ENCODE data around the gene RAD23A. TPM values are rescaled to one million over a fixed set of nuclear protein-coding genes. Genes with fewer than 3 reads are reported as not detected.

Gene RAD23A
- total RNA-seq, 1 donor from 2014 or later, result 71.6 TPM

- no peak overlapping the region for H3K27ac Mint-ChIP-seq (ENCODE audit: unreplicated experiment)
- no peak overlapping the region for H3K4me3 Mint-ChIP-seq (ENCODE audit: unreplicated experiment)
- H3K36me3 Mint-ChIP-seq (ENCODE audit: low read depth), result no peaks in the 10 kb centered on the region
- no peaks in the 10 kb centered on the region for H3K27me3 Mint-ChIP-seq (ENCODE audit: low read depth)
- no peak for TF ChIP-seq CTCF (IDR thresholded peaks at IDR 0.05)
- H3K4me1 Mint-ChIP-seq (ENCODE audit: low read depth), result peaks cover 9% of the 10 kb centered on the region
- DNase-seq (ENCODE audit: low spot score), result no peak
- no peaks in the 10 kb centered on the region for H3K9me3 Mint-ChIP-seq (ENCODE audit: low read depth)
Observed at GRCh38 chr19:12987781-12988180, 42.1 kb downstream of the RAD23A start.

DNA sequence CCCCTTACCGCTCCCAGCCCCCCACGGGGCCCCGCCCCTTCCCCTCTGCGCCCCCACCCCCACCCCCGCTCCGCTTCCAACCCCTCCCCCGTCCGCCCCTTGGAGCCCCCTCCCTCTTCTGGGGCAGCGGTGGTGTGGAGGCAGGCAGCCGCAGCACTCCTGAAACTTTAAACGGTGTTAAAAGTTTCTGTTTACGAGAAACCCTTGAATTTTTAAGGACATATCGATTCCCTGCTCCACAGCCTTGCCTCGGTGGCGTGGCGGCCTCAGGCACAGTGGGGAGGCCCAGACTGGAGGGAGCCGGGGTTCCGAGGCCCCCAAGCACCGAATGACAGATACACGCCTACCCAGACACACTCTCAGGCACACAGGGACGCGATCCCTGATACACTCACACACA lies 44.8 kb downstream of the RAD23A start:
- H3K27ac Mint-ChIP-seq (ENCODE audit: unreplicated experiment), result no peak overlapping the region
- H3K9me3 Mint-ChIP-seq (ENCODE audit: low read depth), result no peaks in the 10 kb centered on the region
- no peaks in the 10 kb centered on the region for H3K36me3 Mint-ChIP-seq (ENCODE audit: low read depth)
- H3K4me3 Mint-ChIP-seq (ENCODE audit: unreplicated experiment), result no peak overlapping the region
- no peak for TF ChIP-seq CTCF (IDR thresholded peaks at IDR 0.05)
- no peaks in the 10 kb centered on the region for H3K27me3 Mint-ChIP-seq (ENCODE audit: low read depth)
- DNase-seq (ENCODE audit: low spot score), result no peak
- H3K4me1 Mint-ChIP-seq (ENCODE audit: low read depth), result peaks cover 7% of the 10 kb centered on the region

DNA sequence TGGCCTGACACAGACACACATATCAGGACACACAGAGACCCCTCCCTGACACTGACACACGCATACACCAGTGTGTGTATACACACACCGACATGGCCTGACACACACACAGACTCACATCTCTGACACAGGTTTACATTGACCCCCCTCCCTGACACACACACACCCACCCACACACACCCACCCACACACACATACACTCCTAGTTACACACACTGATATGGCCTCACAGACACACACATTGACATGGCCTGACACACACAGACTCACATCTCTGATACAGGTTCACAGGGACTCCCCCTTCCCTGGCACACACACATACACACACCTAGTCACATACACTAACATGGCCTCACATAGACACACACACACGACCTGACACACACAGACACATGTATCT lies 45.2 kb downstream of the RAD23A start:
- H3K4me3 Mint-ChIP-seq (ENCODE audit: unreplicated experiment), result no peak overlapping the region
- TF ChIP-seq CTCF (IDR thresholded peaks at IDR 0.05), result no peak
- peaks cover 5% of the 10 kb centered on the region for H3K4me1 Mint-ChIP-seq (ENCODE audit: low read depth)
- no peak for DNase-seq (ENCODE audit: low spot score)
- no peaks in the 10 kb centered on the region for H3K36me3 Mint-ChIP-seq (ENCODE audit: low read depth)
- no peaks in the 10 kb centered on the region for H3K27me3 Mint-ChIP-seq (ENCODE audit: low read depth)
- H3K27ac Mint-ChIP-seq (ENCODE audit: unreplicated experiment), result no peak overlapping the region
- H3K9me3 Mint-ChIP-seq (ENCODE audit: low read depth), result no peaks in the 10 kb centered on the region

GRCh38 chr19:12991296-12991695 lies 45.6 kb downstream of the RAD23A start:
- no peak for DNase-seq (ENCODE audit: low spot score)
- Mint-ChIP-seq H3K9me3 (ENCODE audit: low read depth) (no peaks in the 10 kb centered on the region), H3K4me3 (ENCODE audit: unreplicated experiment) (no peak overlapping the region), H3K27me3 (ENCODE audit: low read depth) (no peaks in the 10 kb centered on the region), H3K4me1 (ENCODE audit: low read depth) (peaks cover 7% of the 10 kb centered on the region), H3K27ac (ENCODE audit: unreplicated experiment) (no peak overlapping the region), H3K36me3 (ENCODE audit: low read depth) (no peaks in the 10 kb centered on the region)
- TF ChIP-seq CTCF (IDR thresholded peaks at IDR 0.05), result no peak

GRCh38 chr19:12992729-12993128 lies 47.1 kb downstream of the RAD23A start:
- Mint-ChIP-seq H3K9me3 (ENCODE audit: low read depth) (no peaks in the 10 kb centered on the region), H3K27me3 (ENCODE audit: low read depth) (no peaks in the 10 kb centered on the region), H3K4me1 (ENCODE audit: low read depth) (peaks cover 18% of the 10 kb centered on the region), H3K4me3 (ENCODE audit: unreplicated experiment) (no peak overlapping the region), H3K27ac (ENCODE audit: unreplicated experiment) (no peak overlapping the region), H3K36me3 (ENCODE audit: low read depth) (no peaks in the 10 kb centered on the region)
- DNase-seq (ENCODE audit: low spot score), result no peak
- TF ChIP-seq CTCF (IDR thresholded peaks at IDR 0.05), result no peak
